ENCODE measurements around the gene MRPL2. TPM values are rescaled to one million over a fixed set of nuclear protein-coding genes. Genes with fewer than 3 reads are reported as not detected.

The MRPL2 gene
- total RNA-seq, result 49.1 TPM

DNA sequence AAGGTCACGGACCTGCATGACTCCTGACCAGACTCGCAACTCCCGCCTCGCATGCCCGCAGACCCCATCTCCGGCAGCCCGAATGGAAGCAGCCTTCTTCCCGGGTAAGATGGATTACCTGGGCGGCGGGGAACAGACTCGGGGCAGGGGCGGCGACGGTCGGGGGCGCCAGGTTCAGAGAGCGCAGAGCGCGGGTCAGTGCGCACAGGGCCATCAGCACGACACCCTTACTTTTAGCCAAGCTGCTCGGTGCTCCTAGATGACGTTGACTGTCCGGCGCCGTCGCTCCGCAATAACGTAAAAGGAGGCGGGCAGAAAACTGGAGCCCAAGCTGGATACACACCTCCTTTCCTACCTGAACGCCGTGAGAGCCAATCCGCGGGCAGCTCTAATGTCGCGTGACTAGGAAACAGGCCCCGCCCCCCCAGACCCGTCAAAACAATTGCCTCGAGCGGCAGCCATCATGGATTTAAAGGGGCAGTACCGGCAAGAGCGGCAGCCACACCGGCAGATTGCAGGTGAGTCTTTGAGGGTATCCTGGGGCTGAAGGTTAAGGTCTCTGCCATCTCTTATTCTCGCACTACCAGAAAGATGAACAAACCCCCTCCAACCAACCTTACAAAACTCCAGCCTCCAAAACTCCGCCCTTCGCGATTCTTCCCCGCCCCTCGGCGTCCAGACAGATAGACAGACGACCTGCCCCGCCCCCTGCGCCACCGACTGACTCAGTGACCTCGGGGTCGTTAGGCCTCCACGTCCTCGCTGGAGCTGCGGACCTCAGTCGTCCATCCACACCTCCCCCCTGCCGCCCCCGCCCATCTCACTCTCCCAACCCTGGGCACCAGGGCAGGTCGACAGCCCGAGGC lies at the start of gene MRPL2, which contains the start of gene KLC4:
TSS of gene MRPL2 (minus strand) at position 267 of the 866 bp plus-strand sequence. CDS start at position 214, 53 bp downstream.
TSS of gene KLC4 (plus strand) at position 464 of the 866 bp plus-strand sequence. CDS start 1,705 bp downstream, outside the sequence.
- peak; percentile 99 for DNase-seq (ENCODE audit: low spot score)

DNA sequence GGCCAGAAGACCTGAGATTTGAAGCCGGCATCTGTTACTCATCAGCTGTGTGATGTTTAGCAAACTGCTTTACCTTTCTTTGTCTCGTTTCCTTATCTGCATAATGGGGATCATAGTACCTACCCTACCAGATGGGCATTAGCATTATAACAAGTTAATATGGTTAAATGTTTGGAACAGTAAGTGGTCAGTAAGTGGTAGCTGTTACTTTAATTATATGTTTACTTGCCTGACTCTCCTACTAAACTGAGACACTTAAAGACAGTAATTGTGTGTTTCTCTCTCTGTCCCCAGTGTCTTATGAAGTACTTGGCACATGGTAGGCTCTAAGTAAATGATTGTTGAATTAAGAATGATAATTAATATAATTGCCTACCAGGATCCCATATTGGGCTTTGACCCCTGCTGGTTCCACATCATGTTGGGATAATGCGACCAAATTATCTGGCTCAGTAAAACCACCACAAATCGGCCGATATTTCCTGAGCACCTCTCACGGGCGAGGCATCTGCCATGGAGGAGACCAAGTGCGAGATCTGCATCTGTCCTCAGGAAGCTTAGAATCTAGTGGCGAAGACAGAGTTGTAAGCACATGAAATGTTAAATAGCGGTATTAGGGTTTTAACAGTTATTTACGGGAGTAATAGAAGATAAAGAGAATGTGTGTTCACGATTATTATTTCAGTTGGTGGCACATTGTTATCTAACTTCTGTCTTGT lies 48.3 kb upstream of the MRPL2 start:
- DNase-seq (ENCODE audit: low spot score), result no peak

DNA sequence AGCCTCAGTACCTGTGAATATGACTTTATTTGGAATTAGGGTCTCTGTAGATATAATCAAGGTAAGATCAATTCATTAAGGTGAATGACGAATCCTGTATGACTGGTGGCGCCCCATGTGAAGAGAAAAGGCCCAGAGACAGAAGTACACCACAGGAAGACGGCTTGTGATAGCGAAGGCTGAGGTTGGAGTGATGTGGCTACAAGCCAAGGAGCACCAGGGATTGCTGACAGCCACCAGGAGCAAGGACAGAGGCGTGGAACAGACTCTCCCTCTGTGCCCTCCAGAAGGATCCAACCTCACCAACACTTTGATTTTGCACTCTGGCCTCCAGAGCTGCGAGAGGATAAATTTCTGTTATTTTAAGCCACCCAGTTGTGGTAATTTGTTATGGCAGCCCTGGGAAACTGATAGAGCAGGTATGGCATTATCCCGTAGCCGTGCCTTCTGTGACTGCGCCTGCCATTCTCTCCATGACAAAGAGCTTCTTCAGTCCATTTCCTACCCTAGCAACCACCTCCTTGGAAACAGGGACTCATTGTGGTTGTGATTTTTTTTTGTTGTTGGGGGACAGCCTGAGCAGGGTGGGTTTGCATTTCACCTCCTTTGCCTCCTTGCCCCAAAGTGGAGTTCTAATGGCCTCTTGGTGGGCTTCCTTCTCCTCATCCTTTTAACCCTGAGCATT lies 46.4 kb upstream of the MRPL2 start:
- DNase-seq (ENCODE audit: low spot score), result no peak

DNA sequence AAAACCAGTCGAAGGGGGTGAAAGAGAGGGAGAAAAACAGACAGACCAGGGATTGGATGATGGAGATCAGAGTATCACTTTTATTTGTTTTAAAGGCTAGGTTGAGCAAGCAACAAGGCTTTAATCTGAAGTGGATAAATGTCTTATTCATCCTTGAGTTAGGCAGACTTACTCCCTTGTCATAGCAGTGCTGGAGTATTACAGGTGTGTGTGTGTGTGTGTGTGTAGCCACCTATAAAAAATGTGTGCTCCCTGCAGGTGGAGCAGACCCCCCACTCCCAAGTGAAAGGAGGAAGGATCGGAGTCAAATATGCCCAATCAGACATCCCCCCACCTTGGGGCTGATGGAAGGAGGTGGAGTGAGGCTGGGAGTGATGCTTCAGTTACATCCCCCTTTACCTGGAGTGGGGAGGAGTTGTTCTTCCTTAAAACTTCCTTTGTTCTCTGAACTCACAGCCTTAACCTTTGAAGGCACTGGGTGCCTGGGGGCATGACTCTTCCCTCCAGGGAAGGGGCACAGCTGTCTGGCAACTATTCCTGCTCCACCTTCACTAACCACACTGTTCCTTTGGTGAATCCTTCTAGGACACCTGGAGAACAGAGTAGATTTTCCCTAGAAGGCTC lies 44.1 kb upstream of the MRPL2 start:
- no peak for DNase-seq (ENCODE audit: low spot score)

DNA sequence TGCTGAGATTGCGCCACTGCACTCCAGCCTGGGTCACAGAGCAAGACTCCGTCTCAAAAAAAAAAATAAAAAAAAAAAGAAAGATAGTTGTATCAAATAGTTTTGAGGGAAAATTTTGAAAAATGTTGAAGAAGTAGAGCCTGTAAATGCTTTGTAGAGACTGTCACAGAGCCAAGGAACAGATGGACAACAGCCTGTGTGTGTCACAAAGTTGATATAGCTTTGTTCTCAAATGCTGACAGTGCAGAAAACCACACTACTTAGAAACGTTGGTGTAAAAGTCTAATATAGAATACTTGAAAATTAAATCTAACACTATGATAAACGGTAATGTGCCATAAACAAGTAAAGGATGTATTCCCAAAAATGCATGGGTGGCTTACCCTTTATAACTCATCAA lies 42.3 kb upstream of the MRPL2 start:
- no peak for DNase-seq (ENCODE audit: low spot score)

DNA sequence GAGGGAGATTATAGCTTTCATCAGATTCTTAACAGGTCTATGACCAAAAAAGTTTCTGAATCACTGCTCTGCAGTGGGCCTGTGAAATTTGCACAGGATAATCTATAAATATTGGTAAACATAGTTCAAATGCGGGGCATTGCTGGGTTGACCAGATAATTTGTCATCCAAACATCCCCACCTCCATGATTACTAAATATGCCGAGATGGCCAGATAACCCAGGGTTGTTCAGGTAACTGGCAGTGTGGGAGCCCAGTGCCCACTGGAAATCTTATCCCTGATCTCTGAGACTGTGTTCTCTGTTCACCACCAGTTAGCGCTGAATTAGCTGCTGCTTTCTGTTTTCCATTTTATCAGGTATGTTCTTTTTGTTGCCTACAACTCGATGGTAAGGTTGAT lies 38.3 kb upstream of the MRPL2 start:
- DNase-seq (ENCODE audit: low spot score), result no peak

GRCh38 chr6:43097098-43097489 lies 37.9 kb upstream of the MRPL2 start:
- DNase-seq (ENCODE audit: low spot score), result no peak

- no peak for DNase-seq (ENCODE audit: low spot score)
Measured at GRCh38 chr6:43096451-43097097, 37.3 kb upstream of the MRPL2 start.

- DNase-seq (ENCODE audit: low spot score), result no peak
Measured at GRCh38 chr6:43095939-43096338, 36.7 kb upstream of the MRPL2 start.

DNA sequence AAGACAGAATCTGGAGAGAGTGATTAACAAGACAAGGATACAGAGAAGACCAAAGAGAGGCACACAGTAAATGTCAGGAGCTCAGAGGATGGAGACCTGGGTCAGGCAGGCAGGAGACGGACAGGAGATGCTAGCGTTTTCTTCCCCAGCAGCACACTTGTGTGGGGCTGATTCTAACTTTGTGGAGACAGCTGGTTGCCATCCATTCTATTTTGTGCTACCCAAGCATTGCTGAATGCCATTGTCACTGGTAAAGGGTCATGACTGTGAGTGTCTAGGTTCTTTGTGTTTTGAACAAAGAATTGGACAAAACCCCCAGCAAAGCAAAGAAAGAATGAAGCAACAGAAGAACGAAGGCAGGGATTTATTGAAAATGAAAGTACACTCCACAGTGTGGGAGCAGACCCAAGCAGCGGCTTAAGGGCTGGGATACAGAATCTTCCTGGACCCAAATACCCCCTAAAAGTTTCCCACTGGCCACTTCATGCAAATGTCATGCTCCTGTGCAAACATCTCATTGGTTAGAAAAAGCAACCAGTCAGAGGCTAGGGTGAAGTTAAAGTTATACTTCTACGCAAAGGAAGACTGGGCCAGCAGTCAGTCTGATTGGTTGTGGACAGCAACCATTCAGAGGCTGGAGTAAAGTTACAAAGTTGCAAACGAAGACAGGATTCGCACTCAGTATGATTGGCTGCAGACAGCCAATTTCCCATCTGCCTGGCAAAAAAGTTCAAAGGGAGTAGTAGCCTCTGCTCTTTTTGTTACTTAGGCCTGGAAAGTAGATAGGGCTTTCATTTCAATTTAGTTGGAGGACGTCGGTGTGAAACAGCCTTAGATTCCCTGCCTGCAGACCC lies 34.4 kb upstream of the MRPL2 start:
- DNase-seq (ENCODE audit: low spot score), result peak; percentile 50

GRCh38 chr6:43092635-43093034 lies 33.4 kb upstream of the MRPL2 start:
- no peak for DNase-seq (ENCODE audit: low spot score)

GRCh38 chr6:43091436-43091991 lies 32.3 kb upstream of the MRPL2 start:
- DNase-seq (ENCODE audit: low spot score), result no peak

DNA sequence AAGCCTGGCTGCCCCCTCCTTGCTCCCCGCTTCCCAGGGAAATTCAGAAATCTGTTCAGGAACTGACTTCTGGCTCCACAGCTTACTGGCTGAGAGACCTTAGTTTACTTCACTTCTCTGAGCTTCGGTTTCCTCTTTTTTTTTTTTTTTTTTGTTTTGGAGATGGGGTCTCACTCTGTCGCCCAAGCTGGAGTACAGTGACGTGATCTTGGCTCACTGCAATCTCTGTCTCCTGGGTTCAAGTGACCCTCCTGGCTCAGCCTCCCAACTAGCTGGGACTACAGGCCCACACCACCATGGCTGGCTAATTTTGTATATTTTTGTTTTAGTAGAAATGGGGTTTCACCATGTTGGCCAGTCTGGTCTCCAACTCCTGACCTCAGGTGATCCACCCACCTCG lies 31.8 kb upstream of the MRPL2 start:
- no peak for DNase-seq (ENCODE audit: low spot score)

DNA sequence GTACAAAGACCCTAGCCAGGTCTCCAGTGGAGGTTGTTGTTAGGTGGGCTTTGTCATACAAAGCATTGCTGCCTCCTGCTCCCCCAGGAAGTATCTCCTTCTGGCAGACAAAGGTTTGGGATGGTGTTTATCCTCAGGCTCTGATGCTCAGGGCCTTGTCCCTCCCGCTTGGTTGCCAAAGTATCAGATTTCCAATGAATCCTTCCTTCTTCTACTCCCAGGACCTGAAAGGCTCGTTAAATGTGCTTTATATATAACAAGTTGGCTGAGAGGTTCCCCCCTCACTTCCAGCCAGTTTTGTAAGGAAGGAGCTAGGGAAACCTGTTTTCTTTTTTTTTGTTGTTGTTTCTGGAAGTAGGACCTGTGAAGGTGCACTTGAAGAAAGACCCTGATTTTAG lies 31.3 kb upstream of the MRPL2 start:
- no peak for DNase-seq (ENCODE audit: low spot score)

DNA sequence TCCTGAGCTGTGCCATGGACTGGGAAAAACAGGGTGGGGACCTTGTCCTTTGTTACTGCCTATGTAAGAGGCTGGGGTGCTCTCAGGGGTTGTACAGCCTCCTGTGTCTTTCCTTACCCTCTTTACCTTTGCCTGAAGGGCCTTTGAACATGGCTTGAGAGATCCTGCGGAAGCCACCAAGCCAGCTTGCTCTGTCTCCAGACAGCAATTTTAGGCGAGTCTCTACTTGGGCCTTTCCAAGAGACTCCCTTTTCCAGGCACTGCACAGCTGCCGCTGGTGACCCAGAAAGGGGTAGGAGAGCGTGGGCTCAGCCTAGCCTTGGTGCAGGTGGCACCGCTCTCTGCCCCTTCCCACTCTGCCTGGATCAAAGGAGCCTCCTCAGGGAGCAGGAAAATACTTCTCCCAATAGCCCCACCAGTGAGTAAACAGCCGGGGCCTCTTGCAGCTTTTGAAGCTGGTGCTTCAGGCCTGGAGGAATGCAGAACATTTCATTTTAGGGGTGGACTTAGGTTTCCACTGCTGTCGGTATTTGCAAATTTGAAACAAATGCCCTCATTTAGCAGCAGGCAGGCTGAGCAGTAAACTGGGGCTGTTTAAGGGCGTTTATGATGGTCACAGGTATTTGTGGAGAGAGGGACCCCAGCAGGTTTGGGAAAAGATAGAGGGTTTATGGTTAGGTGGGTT lies 30.8 kb upstream of the MRPL2 start:
- no peak for DNase-seq (ENCODE audit: low spot score)

- DNase-seq (ENCODE audit: low spot score), result no peak
Measured at GRCh38 chr6:43089467-43089866, 30.2 kb upstream of the MRPL2 start.

GRCh38 chr6:43088654-43089056 lies 29.4 kb upstream of the MRPL2 start:
- DNase-seq (ENCODE audit: low spot score), result no peak

GRCh38 chr6:43086022-43086658 lies 26.9 kb upstream of the MRPL2 start:
- DNase-seq (ENCODE audit: low spot score), result no peak
